Liver (tissue), 9 donors: ENCODE data around the gene CACNA1B. TPM values are rescaled to one million over a fixed set of nuclear protein-coding genes. Genes with fewer than 3 reads are reported as not detected.

ENCODE experiments used
- DNase-seq: peaks from one replicate; pipeline ENCODE4 v3.0.0-alpha.2; 2017; ENCODE audit warnings: low spot score
- H3K27ac ChIP-seq, 2 donors: one replicate each; pipeline ENCODE4 v1.7.0; 2013; ENCODE audit warnings: inconsistent platforms in 2 of 2, low read length in 2 of 2, control low read depth in 1 of 2, low read depth in 1 of 2, mild to moderate bottlenecking in 1 of 2
- H3K27me3 ChIP-seq, 4 donors: one replicate each; pipeline versions ENCODE4 v1.6.1 to v1.7.0; 2013; ENCODE audit warnings: low read length in 3 of 4, inconsistent platforms in 1 of 4, mild to moderate bottlenecking in 1 of 4, moderate library complexity in 1 of 4; ENCODE audit not compliant: control insufficient read depth in 4 of 4, insufficient read depth in 4 of 4
- H3K36me3 ChIP-seq, 4 donors: one replicate each; pipeline versions ENCODE4 v1.6.1 to v1.7.0; 2013; ENCODE audit warnings: low read length in 3 of 4, mild to moderate bottlenecking in 3 of 4, low read depth in 1 of 4, moderate library complexity in 1 of 4; ENCODE audit not compliant: control insufficient read depth in 4 of 4, insufficient read depth in 3 of 4
- H3K4me1 ChIP-seq, 4 donors: one replicate each; pipeline versions ENCODE4 v1.6.1 to v1.7.0; 2013; ENCODE audit warnings: low read length in 3 of 4, mild to moderate bottlenecking in 3 of 4, moderate library complexity in 1 of 4; ENCODE audit not compliant: control insufficient read depth in 4 of 4, insufficient read depth in 4 of 4
- H3K4me3 ChIP-seq, 3 donors: one replicate each; pipeline versions ENCODE4 v1.6.1 to v1.7.0; 2013; ENCODE audit warnings: low read length in 3 of 3, control low read depth in 1 of 3, low read depth in 1 of 3, mild to moderate bottlenecking in 1 of 3
- H3K9ac ChIP-seq, 2 donors: one replicate each; pipeline ENCODE4 v1.7.0; 2013; ENCODE audit warnings: low read length in 2 of 2, mild to moderate bottlenecking in 2 of 2, moderate library complexity in 2 of 2, control low read depth in 1 of 2, low read depth in 1 of 2
- H3K9me3 ChIP-seq, 4 donors: one replicate each; pipeline versions ENCODE4 v1.6.1 to v1.7.0; 2013; ENCODE audit warnings: low read length in 3 of 4; ENCODE audit not compliant: control insufficient read depth in 4 of 4
- ATF3 ChIP-seq: IDR thresholded peaks from 2 replicates; pipeline ENCODE4 v1.6.1; 2016; ENCODE audit warnings: antibody characterized with exemption
- CTCF ChIP-seq: fragments of 150-350 bp; IDR thresholded peaks from 2 replicates; pipeline ENCODE4 v1.5.1; 2017; ENCODE audit warnings: improper control_type of control experiment, low read depth, low read length; ENCODE audit not compliant: missing input control
- EGR1 ChIP-seq, 2 donors: IDR thresholded peaks; 2 replicates each; pipeline ENCODE4 v1.6.1; 2016 to 2018; ENCODE audit warnings: antibody characterized with exemption in 2 of 2, low read depth in 2 of 2
- FOXA2 ChIP-seq: IDR thresholded peaks from 2 replicates; pipeline ENCODE4 v1.6.1; 2016; ENCODE audit warnings: antibody characterized with exemption
- HNF4G ChIP-seq: IDR thresholded peaks from 2 replicates; pipeline ENCODE4 v1.6.1; 2016; ENCODE audit warnings: antibody characterized with exemption
- JUND ChIP-seq, 2 donors: IDR thresholded peaks; 2 replicates each; pipeline ENCODE4 v1.6.1; 2016; ENCODE audit warnings: antibody characterized with exemption in 2 of 2
- NR2F2 ChIP-seq: IDR thresholded peaks from 2 replicates; pipeline ENCODE4 v1.6.1; 2016; ENCODE audit warnings: antibody characterized with exemption
- SP1 ChIP-seq: IDR thresholded peaks from 2 replicates; pipeline ENCODE4 v1.6.1; 2018; ENCODE audit warnings: antibody characterized with exemption, mild to moderate bottlenecking
- TAF1 ChIP-seq: conservative IDR thresholded peaks from 2 replicates; pipeline ENCODE4 v1.6.1; 2016; ENCODE audit warnings: antibody characterized with exemption, mild to moderate bottlenecking
- WGBS: extraction: QIAGEN DNeasy Blood & Tissue Kit; methylation state at CpG from one replicate; pipeline ENCODE4 v1.1.7; 2013; 5-methylcytosine and 5-hydroxymethylcytosine counted together
- polyA plus RNA-seq, 2 donors: library from polyadenylated mRNA; stranded (reverse) in 1 of 2; unstranded in 1 of 2; fragments of 200-250 nt in 1 of 2; fragments of >200 nt in 1 of 2; fragmentation: Nextera tagmentation in 1 of 2; extraction: Ambion mirVana in 1 of 2; gene quantifications; one replicate each; pipeline versions ENCODE4 v1.2.1 to v1.2.3, GENCODE V29; 2013 to 2015
- total RNA-seq, 2 donors: library from RNA; depleted of rRNA; stranded (reverse); fragments of >200 nt; gene quantifications; one replicate each; pipeline ENCODE4 v1.2.3, GENCODE V29; 2014
- TF ChIP-seq, protein P1 (sequence below): IDR thresholded peaks from 2 replicates; pipeline ENCODE4 v1.6.1; 2016; ENCODE audit warnings: antibody characterized with exemption, mild to moderate bottlenecking
- donor health status: healthy.
- donor health status: healthy.
- donor health status: healthy.
- donor health status: healthy.
- donor health status: healthy.

CACNA1B gene
- total and polyA plus RNA-seq, 4 donors = under 0.01 to 0.05 TPM; not detected in 2

- WGBS = 57% methylated on average over 4 of the region's 4 CpGs
Measured at GRCh38 chr9:138033950-138034349, 156.4 kb downstream of the CACNA1B start.

DNA sequence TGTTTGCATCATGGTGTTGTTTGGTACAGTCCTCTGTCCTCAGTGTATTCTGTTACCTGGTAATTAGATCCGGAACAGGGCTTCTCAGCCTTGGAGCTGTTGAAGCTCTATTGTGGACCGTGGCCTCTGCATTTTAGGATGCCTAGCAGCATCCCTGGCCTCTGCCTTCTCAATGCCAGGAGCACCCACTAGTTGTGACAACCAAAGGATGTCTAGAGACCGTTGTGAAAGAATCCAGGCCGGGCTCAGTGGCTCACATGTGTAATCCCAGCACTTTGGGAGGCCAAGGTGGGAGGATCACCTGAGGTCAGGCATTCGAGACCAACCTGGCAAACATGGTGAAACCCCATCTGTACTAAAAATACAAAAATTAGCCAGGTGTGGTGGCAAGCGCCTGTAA is 159.6 kb downstream of the CACNA1B start:
- H3K4me3 ChIP-seq = no peak overlapping the region
- 81% methylated on average over 6 of the region's 6 CpGs for WGBS
- H3K27me3 ChIP-seq = peaks cover 0 to 9% (median 3%) of the 10 kb centered on the region in 4 donors
- H3K4me1 ChIP-seq = no peaks in the 10 kb centered on the region
- no peaks in the 10 kb centered on the region for H3K36me3 ChIP-seq
- no peak for DNase-seq
- H3K27ac ChIP-seq = no peak overlapping the region
- H3K9me3 ChIP-seq = peaks cover 0 to 3% (median 0%) of the 10 kb centered on the region in 4 donors
- no peak overlapping the region for H3K9ac ChIP-seq
- TF ChIP-seq ATF3 (no peak), CTCF (no peak), EGR1 (IDR thresholded peaks at IDR 0.05; ENCODE audit: low read depth in 2 of 2) (no peak), FOXA2 (no peak)
- TF ChIP-seq, protein P1, sequence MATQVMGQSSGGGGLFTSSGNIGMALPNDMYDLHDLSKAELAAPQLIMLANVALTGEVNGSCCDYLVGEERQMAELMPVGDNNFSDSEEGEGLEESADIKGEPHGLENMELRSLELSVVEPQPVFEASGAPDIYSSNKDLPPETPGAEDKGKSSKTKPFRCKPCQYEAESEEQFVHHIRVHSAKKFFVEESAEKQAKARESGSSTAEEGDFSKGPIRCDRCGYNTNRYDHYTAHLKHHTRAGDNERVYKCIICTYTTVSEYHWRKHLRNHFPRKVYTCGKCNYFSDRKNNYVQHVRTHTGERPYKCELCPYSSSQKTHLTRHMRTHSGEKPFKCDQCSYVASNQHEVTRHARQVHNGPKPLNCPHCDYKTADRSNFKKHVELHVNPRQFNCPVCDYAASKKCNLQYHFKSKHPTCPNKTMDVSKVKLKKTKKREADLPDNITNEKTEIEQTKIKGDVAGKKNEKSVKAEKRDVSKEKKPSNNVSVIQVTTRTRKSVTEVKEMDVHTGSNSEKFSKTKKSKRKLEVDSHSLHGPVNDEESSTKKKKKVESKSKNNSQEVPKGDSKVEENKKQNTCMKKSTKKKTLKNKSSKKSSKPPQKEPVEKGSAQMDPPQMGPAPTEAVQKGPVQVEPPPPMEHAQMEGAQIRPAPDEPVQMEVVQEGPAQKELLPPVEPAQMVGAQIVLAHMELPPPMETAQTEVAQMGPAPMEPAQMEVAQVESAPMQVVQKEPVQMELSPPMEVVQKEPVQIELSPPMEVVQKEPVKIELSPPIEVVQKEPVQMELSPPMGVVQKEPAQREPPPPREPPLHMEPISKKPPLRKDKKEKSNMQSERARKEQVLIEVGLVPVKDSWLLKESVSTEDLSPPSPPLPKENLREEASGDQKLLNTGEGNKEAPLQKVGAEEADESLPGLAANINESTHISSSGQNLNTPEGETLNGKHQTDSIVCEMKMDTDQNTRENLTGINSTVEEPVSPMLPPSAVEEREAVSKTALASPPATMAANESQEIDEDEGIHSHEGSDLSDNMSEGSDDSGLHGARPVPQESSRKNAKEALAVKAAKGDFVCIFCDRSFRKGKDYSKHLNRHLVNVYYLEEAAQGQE = no peak

More at GRCh38 chr9:138033950-138034349, 156.4 kb downstream of the CACNA1B start:
- TF ChIP-seq SP1 (no peak), FOXA2 (no peak), TAF1 (no peak), HNF4G (no peak), EGR1 (IDR thresholded peaks at IDR 0.05; ENCODE audit: low read depth in 2 of 2) (no peak)
- Histone ChIP-seq H3K4me1 (no peaks in the 10 kb centered on the region), H3K9ac (no peak overlapping the region), H3K27me3 (peaks cover 0 to 9% (median 3%) of the 10 kb centered on the region in 4 donors), H3K36me3 (no peaks in the 10 kb centered on the region), H3K4me3 (no peak overlapping the region), H3K9me3 (peaks cover 0 to 3% (median 0%) of the 10 kb centered on the region in 4 donors), H3K27ac (no peak overlapping the region)
- DNase-seq = no peak

DNA sequence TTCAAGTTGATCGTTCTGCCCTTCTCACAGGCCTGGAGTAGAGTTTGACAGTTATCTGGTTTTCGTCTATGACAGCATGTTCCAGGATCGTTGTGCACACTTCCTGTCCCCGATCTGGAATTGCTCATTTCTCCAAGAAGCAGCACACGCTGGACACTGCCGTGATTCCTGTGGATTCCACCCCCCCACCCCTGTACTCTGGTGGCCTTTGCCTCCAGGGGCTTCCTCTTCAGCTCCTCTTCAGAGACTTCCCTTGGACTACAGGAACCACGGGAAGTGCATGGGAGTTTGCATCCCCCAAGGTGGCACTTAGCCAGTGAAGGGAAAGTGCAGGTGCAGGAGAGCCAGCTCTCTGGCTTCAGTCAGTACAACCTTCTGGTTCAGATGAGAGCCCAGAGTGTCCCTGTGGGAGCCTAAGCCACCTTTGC is 160.7 kb downstream of the CACNA1B start:
- no peak overlapping the region for H3K27ac ChIP-seq
- no peak overlapping the region for H3K4me3 ChIP-seq
- H3K4me1 ChIP-seq = no peaks in the 10 kb centered on the region
- peaks cover 0 to 9% (median 3%) of the 10 kb centered on the region in 4 donors for H3K27me3 ChIP-seq
- H3K9ac ChIP-seq = no peak overlapping the region
- no peaks in the 10 kb centered on the region for H3K36me3 ChIP-seq
- TF ChIP-seq JUND (IDR thresholded peaks at IDR 0.05) (no peak), NR2F2 (peak; percentile 15)
- H3K9me3 ChIP-seq = no peaks in the 10 kb centered on the region
- peak; percentile 29 for DNase-seq
- 51% methylated on average over 7 of the region's 7 CpGs for WGBS
